Esophagus squamous epithelium (tissue), 5 donors: ENCODE measurements around the gene MYO9B. TPM values are rescaled to one million over a fixed set of nuclear protein-coding genes. Genes with fewer than 3 reads are reported as not detected.

Source experiments
- DNase-seq: peaks from one replicate; lab custom pipeline; 2025; lab: John Stamatoyannopoulos, UW
- H3K27ac ChIP-seq, 4 donors: fragments of 200-600 bp; sonication (generic); one replicate each; pipeline ENCODE4 v1.5.1; 2016 to 2019; ENCODE audit warnings: mild to moderate bottlenecking in 1 of 4
- H3K27me3 ChIP-seq, 4 donors: fragments of 200-600 bp; sonication (generic); 1 replicate in 3 of 4; 2 replicates in 1 of 4; pipeline versions ENCODE4 v1.5.1 to v1.6.0; 2017 to 2021; ENCODE audit warnings: antibody characterized with exemption in 1 of 4
- H3K36me3 ChIP-seq, 3 donors: fragments of 200-600 bp; sonication (generic); one replicate each; pipeline ENCODE4 v1.5.1; 2016 to 2019
- H3K4me1 ChIP-seq, 3 donors: fragments of 200-600 bp; sonication (generic); one replicate each; pipeline ENCODE4 v1.5.1; 2017 to 2019
- H3K4me3 ChIP-seq, 4 donors: fragments of 200-600 bp; sonication (generic); 1 replicate in 3 of 4; 2 replicates in 1 of 4; pipeline ENCODE4 v1.5.1; 2016 to 2019; ENCODE audit warnings: mild to moderate bottlenecking in 2 of 4, moderate library complexity in 1 of 4
- H3K9me3 ChIP-seq, 3 donors: fragments of 200-600 bp; sonication (generic); one replicate each; pipeline ENCODE4 v1.5.1; 2016 to 2019
- CTCF ChIP-seq, 6 experiments: fragments of 450-650 bp in 4 of 6; fragments of 200-600 bp in 2 of 6; sonication (generic) in 2 of 6; IDR thresholded peaks; one replicate each; pipeline ENCODE4 v1.5.1; 2016 to 2019; ENCODE audit warnings: antibody characterized with exemption in 6 of 6, mild to moderate bottlenecking in 4 of 6, moderate library complexity in 4 of 6
- POLR2A ChIP-seq, 4 donors: fragments of 450-650 bp; IDR thresholded peaks; one replicate each; pipeline ENCODE4 v1.6.1; 2017; ENCODE audit warnings: antibody characterized with exemption in 4 of 4, mild to moderate bottlenecking in 4 of 4, moderate library complexity in 3 of 4
- WGBS, 2 donors: methylation state at CpG; one replicate each; pipeline ENCODE4 v1.1.5; 2018; 5-methylcytosine and 5-hydroxymethylcytosine counted together
- intact Hi-C: fragments of 100-400 bp; cut with DNase I; formaldehyde crosslinking; loops from one replicate; pipeline ENCODE4 v1.15.0; 2022
- total RNA-seq, 4 donors: library from RNA; depleted of rRNA; stranded (reverse); fragments of >200 nt; gene quantifications; one replicate each; pipeline ENCODE4 v1.1.0, GENCODE V29; 2016
- donor health status: DM: yes; HTN: yes; CAD: no.

MYO9B gene
- total RNA-seq = 10 to 100 TPM; 25.5 to 60.5 (median 39.5) TPM

- TF ChIP-seq POLR2A (IDR thresholded peaks at IDR 0.05) (peak in 3 of 4 donors; percentile 35 to 71 (median 71)), CTCF (IDR thresholded peaks at IDR 0.05) (peak in 3 of 6 experiments; percentile 4 to 28 (median 9))
- H3K4me1 ChIP-seq = peaks cover 25 to 59% (median 45%) of the 10 kb centered on the region in 3 donors
- intact Hi-C loops = no loop called here
- 0% methylated on average over 26 to 36 of the region's 103 CpGs for WGBS, 2 donors
- peak within 1 kb of the TSS; percentile 67 to 96 (median 75) for H3K4me3 ChIP-seq
- DNase-seq = peak; percentile 98
- peak within 1 kb of the TSS; percentile 92 to 97 (median 93) for H3K27ac ChIP-seq
- no peaks in the 10 kb centered on the region for H3K9me3 ChIP-seq
- H3K36me3 ChIP-seq = peaks cover 0 to 18% (median 0%) of the 10 kb centered on the region in 3 donors
- H3K27me3 ChIP-seq = no peaks in the 10 kb centered on the region
Observed at GRCh38 chr19:17075035-17075863, at the start of gene MYO9B, which contains the start of gene HAUS8. Gene MYO9B, plus strand, starts transcription at chr19:17075777. Its CDS starts 25,941 bp downstream, at chr19:17101718. Gene HAUS8, minus strand, starts transcription at chr19:17075452. Its CDS starts 30 bp downstream, at chr19:17075422.

- TF ChIP-seq CTCF (IDR thresholded peaks at IDR 0.05) = no peak
- no peak for TF ChIP-seq POLR2A (IDR thresholded peaks at IDR 0.05)
- H3K36me3 ChIP-seq = no peaks in the 10 kb centered on the region
- H3K4me1 ChIP-seq = peaks cover 0 to 20% (median 0%) of the 10 kb centered on the region in 3 donors
- WGBS, 2 donors = 0 to 6% methylated on average over 6 of the region's 40 CpGs
- intact Hi-C loops = no loop called here
- H3K4me3 ChIP-seq = peak overlapping the region in 2 of 4 donors; percentile 23 to 29
- peaks cover 0 to 20% (median 0%) of the 10 kb centered on the region in 3 donors for H3K9me3 ChIP-seq
- no peak for DNase-seq
- no peak overlapping the region for H3K27ac ChIP-seq
- peaks cover 7 to 88% (median 9%) of the 10 kb centered on the region in 4 donors for H3K27me3 ChIP-seq
Observed at GRCh38 chr19:17025991-17026658, 49.5 kb upstream of the MYO9B start.

GRCh38 chr19:17026706-17027534 is 48.7 kb upstream of the MYO9B start, which contains the start of gene CPAMD8:
Gene CPAMD8, minus strand, starts transcription at chr19:17026810. Its CDS starts 168 bp downstream, at chr19:17026642.
- intact Hi-C loops = no loop called here
- peaks cover 0 to 20% (median 0%) of the 10 kb centered on the region in 3 donors for H3K4me1 ChIP-seq
- no peak for TF ChIP-seq CTCF (IDR thresholded peaks at IDR 0.05)
- TF ChIP-seq POLR2A (IDR thresholded peaks at IDR 0.05) = no peak
- H3K4me3 ChIP-seq = peak within 1 kb of the TSS in 2 of 4 donors; percentile 23 to 29
- no peak for DNase-seq
- no peaks in the 10 kb centered on the region for H3K36me3 ChIP-seq
- peaks cover 0 to 20% (median 0%) of the 10 kb centered on the region in 3 donors for H3K9me3 ChIP-seq
- peaks cover 7 to 85% (median 9%) of the 10 kb centered on the region in 4 donors for H3K27me3 ChIP-seq
- H3K27ac ChIP-seq = no peak within 1 kb of the TSS
- 20 to 31% methylated on average over 2 of the region's 67 CpGs for WGBS, 2 donors

- WGBS, 2 donors = 58 to 68% methylated on average over 7 of the region's 7 CpGs
- Histone ChIP-seq H3K4me1 (peaks cover 0 to 20% (median 0%) of the 10 kb centered on the region in 3 donors), H3K27me3 (peaks cover 7 to 82% (median 9%) of the 10 kb centered on the region in 4 donors), H3K36me3 (no peaks in the 10 kb centered on the region), H3K27ac (no peak overlapping the region), H3K4me3 (no peak overlapping the region), H3K9me3 (peaks cover 0 to 17% (median 0%) of the 10 kb centered on the region in 3 donors)
- intact Hi-C loops = no loop called here
- no peak for DNase-seq
- TF ChIP-seq POLR2A (IDR thresholded peaks at IDR 0.05) (no peak), CTCF (IDR thresholded peaks at IDR 0.05) (no peak)
Observed at GRCh38 chr19:17027535-17027975, 48.0 kb upstream of the MYO9B start.
